GM12878 (cell line): ENCODE measurements around the gene CTNNA3. TPM values are rescaled to one million over a fixed set of nuclear protein-coding genes. Genes with fewer than 3 reads are reported as not detected.

Experiments
- ATAC-seq: fragments of 200-7000 bp; cut with Tn5 transposase; 3 replicates; pipeline ENCODE4 v1.9.1; 2020; ENCODE audit warnings: mild to moderate bottlenecking, moderate library complexity
- BruUV-seq: library from RNA; stranded (reverse); fragments of 400-500 nt; replicated peaks from 2 replicates; lab custom pipeline; 2021; lab: Mats Ljungman, UMichigan
- CTCF ChIA-PET: fragments of 300-600 bp; sonication (Branson Sonifier 250); formaldehyde crosslinking; extraction: SDS; loops from one replicate; lab custom pipeline; 2021; ENCODE audit warnings: inconsistent platforms; lab: Yijun Ruan, JAX
- POLR2A ChIA-PET: fragments of 350-600 bp; formaldehyde crosslinking; extraction: SDS; loops from one replicate; lab custom pipeline; 2021; ENCODE audit warnings: inconsistent platforms; lab: Charles Lee
- RAD21 ChIA-PET: fragments of 300-600 bp; sonication (Branson Sonifier 250); formaldehyde crosslinking; loops from one replicate; lab custom pipeline; 2023; ENCODE audit warnings: antibody characterized with exemption; ENCODE audit not compliant: unreplicated experiment; lab: Charles Lee
- SMC1A ChIA-PET: fragments of 300-600 bp; sonication (Branson Sonifier 250); formaldehyde crosslinking; loops from one replicate; lab custom pipeline; 2023; ENCODE audit not compliant: unreplicated experiment, uncharacterized antibody; lab: Charles Lee
- DNase-seq: peaks from one replicate; pipeline ENCODE4 v3.0.0-alpha.2; 2011; ENCODE audit warnings: low read depth, low spot score
- FAIRE-seq: peaks from 3 replicates; lab custom pipeline; 2011; peaks lifted over from hg19 to GRCh38; lab: Jason Lieb, UNC
- H2AFZ ChIP-seq: 2 replicates; pipeline ENCODE4 v1.6.0; 2011; ENCODE audit warnings: low read depth, low read length, control low read depth; ENCODE audit not compliant: control insufficient read depth
- H3K27ac ChIP-seq: 2 replicates; pipeline ENCODE4 v1.5.1; 2011; ENCODE audit warnings: control low read depth; ENCODE audit not compliant: control insufficient read depth, insufficient read depth
- H3K27me3 ChIP-seq, 2 experiments: replicated peaks in 1 of 2; 2 replicates each; pipeline versions ENCODE4 v1.6.0 to v1.6.1; 2011; ENCODE audit warnings: low read length in 1 of 2; ENCODE audit not compliant: control insufficient read depth in 2 of 2, insufficient read depth in 2 of 2
- H3K36me3 ChIP-seq, 2 experiments: 2 replicates each; pipeline ENCODE4 v1.5.1; 2011; ENCODE audit warnings: low read length in 1 of 2; ENCODE audit not compliant: control insufficient read depth in 2 of 2, insufficient read depth in 2 of 2
- H3K4me1 ChIP-seq: 2 replicates; pipeline ENCODE4 v1.6.1; 2011; ENCODE audit warnings: mild to moderate bottlenecking, low read length, moderate library complexity, mixed read lengths; ENCODE audit not compliant: control insufficient read depth, insufficient read depth
- H3K4me2 ChIP-seq: 2 replicates; pipeline ENCODE4 v1.6.0; 2011; ENCODE audit warnings: control low read depth; ENCODE audit not compliant: control insufficient read depth, insufficient read depth
- H3K4me3 ChIP-seq: fragments of 200-600 bp; sonication (generic); 2 replicates; pipeline ENCODE4 v1.5.1; 2016
- H3K79me2 ChIP-seq: 2 replicates; pipeline ENCODE4 v1.6.0; 2011; ENCODE audit warnings: low read length; ENCODE audit not compliant: control insufficient read depth, insufficient read depth
- H3K9ac ChIP-seq: 2 replicates; pipeline ENCODE4 v1.8.0; 2011; ENCODE audit warnings: low read length, control low read depth, mixed read lengths; ENCODE audit not compliant: control insufficient read depth, insufficient read depth
- H3K9me3 ChIP-seq: replicated peaks from 3 replicates; pipeline ENCODE4 v1.5.1; 2011; ENCODE audit warnings: mild to moderate bottlenecking, low read length; ENCODE audit not compliant: control insufficient read depth, insufficient read depth
- H4K20me1 ChIP-seq: 2 replicates; pipeline ENCODE4 v1.6.0; 2011; ENCODE audit not compliant: control insufficient read depth, insufficient read depth
- BHLHE40 ChIP-seq, 2 experiments: fragments of 450-650 bp in 1 of 2; IDR thresholded peaks; 2 replicates each; pipeline ENCODE4 v1.6.1; 2011 to 2017; ENCODE audit warnings: low read depth in 2 of 2, borderline replicate concordance in 1 of 2, improper control_type of control experiment in 1 of 2, low read length in 1 of 2, mild to moderate bottlenecking in 1 of 2
- BRCA1 ChIP-seq: IDR thresholded peaks from 2 replicates; pipeline ENCODE4 v1.6.1; 2011; ENCODE audit warnings: low read depth, low read length, improper control_type of control experiment
- ETV6 ChIP-seq, 2 experiments: fragments of 450-650 bp in 1 of 2; IDR thresholded peaks in 1 of 2; conservative IDR thresholded peaks in 1 of 2; 2 replicates each; pipeline ENCODE4 v1.6.1; 2014; ENCODE audit warnings: antibody characterized with exemption in 1 of 2, borderline replicate concordance in 1 of 2, low read depth in 1 of 2, mild to moderate bottlenecking in 1 of 2, moderate library complexity in 1 of 2
- HCFC1 ChIP-seq: fragments of 150-350 bp; IDR thresholded peaks from 2 replicates; pipeline ENCODE4 v1.6.1; 2014; ENCODE audit warnings: low read length
- WGBS: methylation state at CpG from one replicate; pipeline ENCODE4 v1.1.6; 2016; ENCODE audit warnings: low lambda C conversion rate; ENCODE audit not compliant: insufficient replicate concordance, insufficient coverage; ENCODE audit errors: missing lambda C conversion rate; 5-methylcytosine and 5-hydroxymethylcytosine counted together
- in situ Hi-C: fragments of 300-500 bp; cut with MboI; formaldehyde crosslinking; loops from 9 replicates; pipeline ENCODE4 v1.14.3; 2018; ENCODE audit warnings: mixed read lengths
- intact Hi-C: fragments of 100-400 bp; cut with micrococcal nuclease; formaldehyde crosslinking; loops from one replicate; pipeline ENCODE4 v1.14.2; 2022; ENCODE audit not compliant: unreplicated experiment
- polyA plus RNA-seq, 11 experiments: library from polyadenylated mRNA; depleted of rRNA in 4 of 11; unstranded in 6 of 11; stranded (reverse) in 5 of 11; fragments of >200 nt; fragmentation: Nextera tagmentation in 4 of 11; fragmentation: Illumina TruSeq in 1 of 11; extraction: Ambion mirVana in 4 of 11; extraction: Trizol in 1 of 11; gene quantifications; 1 replicate in 1 of 11; 2 replicates in 10 of 11; pipeline versions ENCODE4 v1.2.1 to v1.2.3, GENCODE V29; 2011 to 2016; ENCODE audit warnings: inconsistent platforms in 2 of 11, missing spikeins in 2 of 11, low read depth in 1 of 11
- total RNA-seq, 4 experiments: library from RNA; depleted of rRNA in 3 of 4; stranded (reverse); fragments of >200 nt in 3 of 4; fragmentation: Illumina TruSeq in 1 of 4; extraction: Trizol in 1 of 4; gene quantifications; 2 replicates each; pipeline versions ENCODE4 v1.2.1 to v1.2.3, GENCODE V29; 2013 to 2021
- TF ChIP-seq, protein P1 (sequence below): fragments of 450-650 bp; IDR thresholded peaks from 2 replicates; pipeline ENCODE4 v1.6.1; 2016; ENCODE audit warnings: mild to moderate bottlenecking

CTNNA3 gene
- total and polyA plus RNA-seq, 10 of the 15 experiments (the other 5 are each of a cell fraction or from before 2014, with no cell fraction given) = under 0.01 to 4.5 (median 0.22) TPM; not detected in 2

DNA sequence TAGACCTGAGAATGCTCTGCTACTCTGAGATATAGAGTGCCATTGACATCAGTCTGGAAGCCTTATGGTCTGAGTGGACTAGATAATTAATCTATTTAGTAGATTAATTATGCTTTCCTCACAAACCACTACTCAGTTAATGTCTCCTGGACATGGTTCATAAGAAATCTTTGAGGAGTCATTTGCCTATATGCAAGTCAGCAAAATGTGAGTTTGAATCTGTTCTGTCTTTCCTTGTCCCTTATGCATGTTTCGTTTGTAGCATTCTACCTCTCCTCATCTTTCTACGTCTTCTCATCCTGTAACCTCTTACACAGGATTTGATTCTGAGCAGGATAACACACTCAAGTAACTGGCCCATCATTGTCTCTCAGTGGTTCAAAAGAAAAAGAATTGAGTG, 1505.6 kb downstream of the CTNNA3 start:
- ChIA-PET RAD21 (no interaction called here), CTCF (no interaction called here), POLR2A (no interaction called here), SMC1A (no interaction called here)
- Histone ChIP-seq H3K79me2 (no peaks in the 10 kb centered on the region), H3K27me3 (no peaks in the 10 kb centered on the region), H3K27ac (no peak overlapping the region), H3K9me3 (no peaks in the 10 kb centered on the region), H4K20me1 (no peaks in the 10 kb centered on the region), H3K9ac (no peak overlapping the region), H3K36me3 (no peaks in the 10 kb centered on the region), H3K4me1 (no peaks in the 10 kb centered on the region), H2AFZ (no peak overlapping the region), H3K4me2 (no peak overlapping the region), H3K4me3 (no peak overlapping the region)
- ATAC-seq = no peak
- no TSS peak for BruUV-seq
- TF ChIP-seq BRCA1 (no peak), HCFC1 (no peak)
- 0% methylated on average over 2 of the region's 2 CpGs for WGBS
- FAIRE-seq = no peak
- intact Hi-C loops = no loop called here
- no peak for DNase-seq
- in situ Hi-C loops = no loop called here

DNA sequence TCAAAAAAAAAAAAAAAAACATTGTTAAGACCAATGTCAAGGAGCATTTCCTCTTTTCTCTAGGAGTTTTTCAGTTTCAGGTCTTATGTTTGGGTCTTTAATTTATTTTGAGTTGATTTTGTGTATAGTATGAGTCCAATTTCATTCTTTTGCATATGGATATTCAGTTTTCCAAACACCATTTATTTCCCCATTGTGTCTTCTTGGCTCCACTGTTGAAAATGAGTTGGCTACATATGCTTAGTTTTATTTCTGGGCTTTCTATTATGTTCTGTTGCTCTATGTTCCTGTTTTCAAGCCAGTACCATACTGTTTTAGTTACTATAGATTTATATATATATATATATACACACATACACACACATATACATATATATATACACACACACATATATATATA, 1506.7 kb downstream of the CTNNA3 start:
- Histone ChIP-seq H4K20me1 (no peaks in the 10 kb centered on the region), H3K4me1 (no peaks in the 10 kb centered on the region), H3K4me2 (no peak overlapping the region), H3K79me2 (no peaks in the 10 kb centered on the region), H3K9me3 (no peaks in the 10 kb centered on the region), H3K36me3 (no peaks in the 10 kb centered on the region), H3K9ac (no peak overlapping the region), H3K27me3 (no peaks in the 10 kb centered on the region), H3K27ac (no peak overlapping the region), H3K4me3 (no peak overlapping the region), H2AFZ (no peak overlapping the region)
- intact Hi-C loops (loop anchor here (10.0 kb wide), 1 partner anchor 634 kb away; no protein-coding TSS in a partner anchor), in situ Hi-C loops (no loop called here)
- DNase-seq (no peak), FAIRE-seq (no peak), ATAC-seq (no peak)
- POLR2A ChIA-PET = no interaction called here
- SMC1A ChIA-PET = no interaction called here
- no peak for TF ChIP-seq ETV6 (conservative IDR thresholded peaks at IDR 0.05 in 1 of 2, IDR thresholded peaks at IDR 0.05 in 1 of 2; ENCODE audit: borderline replicate concordance in 1 of 2, low read depth in 1 of 2)
- TF ChIP-seq BHLHE40 (IDR thresholded peaks at IDR 0.05; ENCODE audit: borderline replicate concordance in 1 of 2, low read depth in 2 of 2, low read length in 1 of 2) = no peak
- TF ChIP-seq, protein P1, sequence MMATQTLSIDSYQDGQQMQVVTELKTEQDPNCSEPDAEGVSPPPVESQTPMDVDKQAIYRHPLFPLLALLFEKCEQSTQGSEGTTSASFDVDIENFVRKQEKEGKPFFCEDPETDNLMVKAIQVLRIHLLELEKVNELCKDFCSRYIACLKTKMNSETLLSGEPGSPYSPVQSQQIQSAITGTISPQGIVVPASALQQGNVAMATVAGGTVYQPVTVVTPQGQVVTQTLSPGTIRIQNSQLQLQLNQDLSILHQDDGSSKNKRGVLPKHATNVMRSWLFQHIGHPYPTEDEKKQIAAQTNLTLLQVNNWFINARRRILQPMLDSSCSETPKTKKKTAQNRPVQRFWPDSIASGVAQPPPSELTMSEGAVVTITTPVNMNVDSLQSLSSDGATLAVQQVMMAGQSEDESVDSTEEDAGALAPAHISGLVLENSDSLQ = no peak
- CTCF ChIA-PET = no interaction called here
- no TSS peak for BruUV-seq
- RAD21 ChIA-PET = no interaction called here
